ENCODE measurements around the gene ARG1.

Gene ARG1

GRCh38 chr6:131581523-131581922 lies 8.5 kb downstream of the ARG1 start:
- DNase-seq (ENCODE audit: low read depth in 2 of 2), result no peak

DNA sequence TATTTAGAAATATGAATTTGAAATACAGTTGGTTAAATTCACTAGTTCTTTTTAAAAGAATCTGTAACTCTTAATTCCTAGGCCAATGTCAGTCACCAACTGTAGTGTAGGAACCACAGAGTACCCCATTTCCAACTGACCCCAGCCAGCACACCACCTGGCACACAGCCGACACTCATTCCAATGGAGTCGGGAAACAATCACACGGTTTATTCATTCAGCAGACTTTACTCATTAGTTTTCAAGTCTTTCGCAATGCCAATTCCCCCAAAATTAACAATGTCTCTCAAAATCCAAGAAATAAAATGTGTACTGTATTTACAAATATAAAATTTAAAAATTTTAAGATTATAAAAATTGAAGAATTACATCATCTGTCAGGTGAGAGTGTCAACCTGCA lies 13.5 kb downstream of the ARG1 start:
- DNase-seq (ENCODE audit: low read depth in 2 of 2), result no peak

DNA sequence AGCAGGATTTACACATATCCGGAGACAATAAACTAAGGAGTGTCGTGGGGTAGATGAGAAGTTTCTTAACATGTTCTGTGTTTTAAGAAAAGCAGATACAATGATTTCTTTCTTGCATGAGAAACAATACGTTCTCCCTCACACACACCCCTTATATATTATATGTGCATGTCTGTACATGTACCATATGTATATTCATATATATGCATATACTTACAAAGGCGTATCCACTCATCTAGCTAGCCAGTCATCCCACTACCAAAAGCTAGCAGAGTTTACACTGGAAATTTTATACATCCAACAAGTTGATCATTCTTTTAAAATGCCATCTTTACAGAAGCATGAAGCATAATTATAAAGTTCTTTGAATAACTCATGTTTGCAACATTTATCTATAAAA lies 14.9 kb downstream of the ARG1 start:
- no peak for DNase-seq (ENCODE audit: low read depth in 2 of 2)

DNA sequence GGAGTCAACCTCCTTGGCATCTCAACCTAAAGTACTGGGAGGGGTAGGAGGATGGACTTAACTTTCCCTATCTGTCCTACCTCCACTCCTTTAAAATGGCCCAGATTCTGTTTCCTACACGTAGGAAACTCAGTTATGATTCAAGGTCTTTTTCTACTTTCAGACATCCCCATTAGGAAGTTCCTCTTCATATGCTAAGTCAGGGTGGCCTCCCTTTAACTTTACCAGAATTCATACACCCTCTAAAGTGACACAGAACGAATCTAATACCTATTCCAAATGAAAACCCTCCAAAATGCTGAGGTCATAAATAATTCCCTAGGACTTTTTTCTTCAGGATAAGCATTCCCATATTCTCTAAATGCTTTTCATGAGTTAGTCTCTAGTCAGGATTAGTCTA lies 15.6 kb downstream of the ARG1 start:
- no peak for DNase-seq (ENCODE audit: low read depth in 2 of 2)

- DNase-seq (ENCODE audit: low read depth in 2 of 2), result no peak
These were observed 19.9 kb downstream of the ARG1 start for GRCh38 chr6:131592935-131593334.

DNA sequence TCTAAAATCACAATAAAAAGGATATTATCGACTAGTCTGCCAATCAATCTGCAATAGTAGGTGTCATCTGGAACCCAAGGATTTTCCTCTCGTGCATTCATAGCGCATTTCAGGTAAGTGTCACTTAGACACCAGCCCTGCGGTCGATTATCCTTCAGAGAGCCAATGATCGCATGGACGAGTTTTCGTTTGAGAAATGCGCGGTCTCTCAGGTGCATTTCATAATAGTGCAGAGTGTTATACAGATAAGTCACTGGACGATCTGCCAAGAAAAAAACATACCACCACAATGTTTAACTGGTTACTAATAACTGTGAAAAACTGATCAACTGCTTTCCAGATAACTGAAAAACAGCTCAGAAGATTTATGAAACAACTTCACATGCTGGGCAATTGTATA lies 21.0 kb downstream of the ARG1 start:
- no peak for DNase-seq (ENCODE audit: low read depth in 2 of 2)

DNA sequence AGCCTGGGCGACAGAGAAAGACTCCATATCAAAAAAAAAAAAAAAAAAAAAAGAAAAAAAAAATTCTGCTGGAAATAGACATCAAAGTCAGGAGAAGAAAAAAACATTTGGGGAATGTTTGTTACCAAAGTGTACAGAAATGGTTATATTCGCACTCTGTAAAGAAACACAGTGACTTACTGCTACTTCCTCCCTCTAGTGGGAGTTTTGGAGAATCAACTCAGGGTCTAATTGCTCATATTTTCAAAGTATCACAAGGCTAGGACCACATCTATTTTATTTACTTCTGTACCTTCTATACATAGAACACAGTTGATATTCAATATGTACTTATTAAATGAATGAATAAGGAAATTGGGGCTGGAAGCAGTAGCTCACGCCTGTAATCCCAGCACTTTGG lies 24.4 kb downstream of the ARG1 start:
- no peak for DNase-seq (ENCODE audit: low read depth in 2 of 2)

- DNase-seq (ENCODE audit: low read depth in 2 of 2), result no peak
These were observed 27.7 kb downstream of the ARG1 start for GRCh38 chr6:131600716-131601115.

GRCh38 chr6:131602781-131603312 lies 29.8 kb downstream of the ARG1 start:
- DNase-seq (ENCODE audit: low read depth in 2 of 2), result no peak

- DNase-seq (ENCODE audit: low read depth in 2 of 2), result no peak
These were observed 40.4 kb downstream of the ARG1 start for GRCh38 chr6:131613296-131613925.

GRCh38 chr6:131615275-131615674 lies 42.2 kb downstream of the ARG1 start:
- DNase-seq (ENCODE audit: low read depth in 2 of 2), result no peak

DNA sequence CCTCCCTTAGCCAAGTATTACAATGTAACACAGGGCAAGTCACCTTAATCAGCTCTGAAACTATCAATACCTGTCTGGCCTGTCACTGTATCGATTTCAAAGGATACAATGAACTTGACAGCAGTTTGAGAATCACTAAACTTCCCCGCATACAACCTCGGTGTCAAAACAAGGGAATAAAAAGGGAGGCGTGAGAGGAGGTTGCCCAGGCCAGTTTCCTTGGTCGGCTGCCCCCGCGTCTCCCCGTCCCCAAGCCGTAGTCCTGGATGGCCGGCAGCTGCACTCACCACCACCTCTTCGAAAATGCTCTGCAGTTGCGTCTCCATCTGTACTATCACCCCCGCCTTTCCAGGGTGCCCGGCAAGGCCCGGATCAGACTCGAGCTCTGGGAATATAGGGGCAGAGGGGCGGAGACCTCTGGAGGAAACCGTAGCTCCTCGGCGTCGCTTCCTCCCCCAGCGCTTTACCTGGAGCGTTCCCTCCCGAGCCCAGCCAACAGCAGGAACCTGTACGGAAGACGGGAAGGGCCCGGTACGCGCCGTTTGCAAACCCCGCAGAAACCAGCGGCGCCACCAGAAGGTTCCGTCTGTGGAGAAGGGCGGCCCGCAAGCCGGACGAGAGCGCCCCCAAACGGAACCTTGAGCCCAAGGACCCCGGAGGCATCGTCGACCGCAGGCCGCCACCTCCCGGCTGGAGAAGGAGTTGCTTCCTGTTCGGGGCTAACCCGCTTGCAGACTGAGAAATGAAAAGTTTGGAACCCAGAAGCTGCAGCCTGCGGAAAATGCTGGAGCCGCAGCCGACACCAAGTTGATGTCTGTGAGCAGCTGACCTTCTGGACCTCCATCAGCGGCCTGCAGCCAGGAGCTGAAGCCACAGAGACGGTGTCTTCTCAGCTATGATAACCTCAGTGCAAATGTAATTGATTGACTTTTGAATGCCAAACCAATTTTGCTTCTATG lies 55.0 kb downstream of the ARG1 start, which contains the start of gene MED23:
MED23 (minus strand) TSS at position 519 of the 959 bp plus-strand sequence; CDS start at position 326, 193 bp downstream.
- DNase-seq (ENCODE audit: low read depth in 2 of 2), result peak; percentile 95 to 96

DNA sequence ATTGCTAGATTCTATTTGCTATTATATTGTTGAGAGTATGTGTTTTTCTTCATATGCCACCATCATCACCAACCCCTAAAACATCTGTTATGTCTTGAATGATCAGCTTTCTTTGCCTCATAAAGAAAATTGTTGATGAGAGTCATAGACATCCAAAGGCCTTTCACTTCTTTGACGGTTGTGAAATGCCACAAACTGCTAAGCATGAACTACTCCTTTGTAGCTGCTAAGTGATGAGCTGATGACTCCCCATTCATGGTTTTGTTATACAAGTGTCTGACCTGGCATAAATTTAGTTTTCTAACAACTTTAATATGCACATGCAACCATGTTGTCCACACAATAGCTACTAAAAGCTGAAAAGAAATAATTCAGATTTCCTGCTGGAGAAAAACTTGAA lies 55.7 kb downstream of the ARG1 start:
- no peak for DNase-seq (ENCODE audit: low read depth in 2 of 2)

DNA sequence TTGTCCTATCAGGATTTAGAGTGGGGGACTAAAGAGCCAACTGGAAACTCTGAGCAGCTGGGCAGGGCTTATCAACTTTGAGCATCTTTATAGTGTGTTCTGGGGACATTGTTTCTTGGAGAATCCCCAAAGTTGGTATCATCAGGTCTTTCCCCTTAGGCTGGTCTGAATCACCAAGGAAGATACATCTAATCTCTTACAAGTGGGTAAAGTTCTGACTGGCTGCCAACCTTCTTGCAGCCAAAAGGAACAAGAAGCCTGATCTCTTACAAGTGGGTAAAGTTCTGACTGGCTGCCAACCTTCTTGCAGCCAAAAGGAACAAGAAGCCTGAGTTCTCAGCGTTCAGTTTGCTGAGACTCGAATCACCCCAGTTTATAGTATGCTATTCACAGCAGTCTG lies 56.6 kb downstream of the ARG1 start:
- DNase-seq (ENCODE audit: low read depth in 2 of 2), result no peak

- no peak for DNase-seq (ENCODE audit: low read depth in 2 of 2)
These were observed 58.7 kb downstream of the ARG1 start for GRCh38 chr6:131631625-131632289.
